D721Med (cell line): ENCODE results near the gene NKAIN2.
A peak's percentile ranks its signal among the peaks of the same experiment; 100 is the strongest.

Source experiments
- DNase-seq: peaks from one replicate; pipeline ENCODE4 v3.0.0; 2011; ENCODE audit warnings: low spot score; ENCODE audit not compliant: insufficient read length
- FAIRE-seq: peaks from 2 replicates; lab custom pipeline; 2011; peaks lifted over from hg19 to GRCh38; lab: Jason Lieb, UNC
- TF ChIP-seq, protein P1 (sequence below): IDR thresholded peaks from 2 replicates; pipeline ENCODE4 v1.5.1; 2012; ENCODE audit warnings: mild to moderate bottlenecking, control low read depth; ENCODE audit not compliant: insufficient read depth; ENCODE audit errors: missing control alignments

Gene NKAIN2

DNA sequence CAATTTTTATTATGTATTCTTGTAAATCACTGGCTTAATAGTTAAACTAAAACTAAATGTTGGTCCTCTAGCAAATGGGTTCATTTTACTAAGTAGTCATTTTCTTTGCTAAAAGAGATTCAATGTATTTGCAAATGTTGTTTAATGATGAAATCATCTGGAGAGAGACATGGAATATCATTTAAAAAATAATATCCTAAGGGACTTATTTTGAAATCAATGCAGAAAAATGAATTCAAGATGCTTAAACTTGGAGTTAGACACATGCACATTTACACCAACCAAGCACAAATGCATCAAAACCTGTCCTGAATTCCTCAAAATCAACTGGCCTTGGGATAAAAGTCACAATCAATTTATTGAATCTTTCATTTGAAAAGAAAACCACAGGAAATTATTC, 993.6 kb downstream of the NKAIN2 start:
- DNase-seq (no peak), FAIRE-seq (no peak)
- TF ChIP-seq, protein P1, sequence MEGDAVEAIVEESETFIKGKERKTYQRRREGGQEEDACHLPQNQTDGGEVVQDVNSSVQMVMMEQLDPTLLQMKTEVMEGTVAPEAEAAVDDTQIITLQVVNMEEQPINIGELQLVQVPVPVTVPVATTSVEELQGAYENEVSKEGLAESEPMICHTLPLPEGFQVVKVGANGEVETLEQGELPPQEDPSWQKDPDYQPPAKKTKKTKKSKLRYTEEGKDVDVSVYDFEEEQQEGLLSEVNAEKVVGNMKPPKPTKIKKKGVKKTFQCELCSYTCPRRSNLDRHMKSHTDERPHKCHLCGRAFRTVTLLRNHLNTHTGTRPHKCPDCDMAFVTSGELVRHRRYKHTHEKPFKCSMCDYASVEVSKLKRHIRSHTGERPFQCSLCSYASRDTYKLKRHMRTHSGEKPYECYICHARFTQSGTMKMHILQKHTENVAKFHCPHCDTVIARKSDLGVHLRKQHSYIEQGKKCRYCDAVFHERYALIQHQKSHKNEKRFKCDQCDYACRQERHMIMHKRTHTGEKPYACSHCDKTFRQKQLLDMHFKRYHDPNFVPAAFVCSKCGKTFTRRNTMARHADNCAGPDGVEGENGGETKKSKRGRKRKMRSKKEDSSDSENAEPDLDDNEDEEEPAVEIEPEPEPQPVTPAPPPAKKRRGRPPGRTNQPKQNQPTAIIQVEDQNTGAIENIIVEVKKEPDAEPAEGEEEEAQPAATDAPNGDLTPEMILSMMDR: no peak

DNA sequence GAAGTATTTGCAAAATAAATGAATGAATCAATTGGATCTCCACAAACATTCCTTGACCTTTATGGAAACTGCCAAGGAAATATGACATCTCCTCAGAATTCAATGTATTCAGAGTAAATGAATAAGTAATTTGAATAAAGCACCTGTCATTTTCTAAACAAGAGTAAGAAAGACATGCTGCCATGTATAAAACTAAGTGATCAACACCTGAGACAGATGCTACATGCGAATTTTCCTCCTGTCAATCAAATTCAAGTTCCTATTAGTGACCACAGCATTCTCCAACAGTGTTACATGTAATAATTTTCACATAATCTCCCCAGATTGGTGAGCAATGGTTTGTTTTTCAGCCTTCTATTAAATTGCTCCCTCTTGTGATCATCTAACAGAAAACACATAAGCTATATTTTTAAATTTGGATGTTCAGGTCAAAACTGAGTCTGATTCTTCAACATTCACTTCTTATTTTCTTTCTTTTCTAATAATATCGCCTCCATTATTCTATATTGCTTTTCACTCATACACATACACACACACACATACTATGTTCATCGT, 995.4 kb downstream of the NKAIN2 start:
- TF ChIP-seq, protein P1: peak; percentile 12
- no peak for FAIRE-seq
- DNase-seq: no peak

DNA sequence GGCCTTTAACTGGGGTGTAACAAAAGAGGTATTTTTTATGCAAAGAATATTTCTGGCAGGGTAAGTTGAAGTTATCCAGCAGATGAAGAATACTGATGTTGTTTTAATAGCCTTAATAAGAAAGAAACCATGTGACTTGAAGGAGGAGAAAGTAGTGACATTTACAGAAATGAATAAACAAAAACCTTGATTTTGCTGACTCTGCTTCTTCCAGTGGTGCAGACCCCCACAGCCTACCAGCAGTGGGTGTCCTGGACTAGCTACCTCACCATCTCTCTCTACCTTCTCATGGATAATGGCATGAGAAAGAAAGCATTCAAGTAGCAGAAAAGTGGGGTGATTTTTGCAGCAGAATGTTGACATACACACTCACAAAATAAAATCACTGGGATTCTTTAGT, 996.0 kb downstream of the NKAIN2 start:
- TF ChIP-seq, protein P1: no peak
- no peak for DNase-seq

DNA sequence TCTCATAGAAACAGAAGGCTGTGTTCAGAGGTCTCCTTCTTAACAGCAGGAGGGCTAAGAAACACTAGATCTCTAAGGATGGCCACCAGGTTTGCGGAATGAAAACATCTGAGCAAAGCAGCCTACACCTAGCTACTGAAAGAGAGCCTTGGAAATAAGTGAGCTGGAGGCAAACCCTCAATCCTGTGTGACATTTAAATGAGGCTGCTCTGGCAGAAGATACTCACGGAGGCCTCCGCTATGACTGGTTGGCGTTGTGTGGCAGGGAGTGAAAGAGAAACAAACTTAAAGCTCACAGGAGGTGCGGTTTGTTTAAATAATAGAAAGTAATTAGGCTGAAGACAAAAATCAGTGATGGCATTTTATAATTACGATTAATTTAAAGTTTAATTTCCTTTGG, 996.6 kb downstream of the NKAIN2 start:
- TF ChIP-seq, protein P1: no peak
- no peak for DNase-seq
- no peak for FAIRE-seq

More for the DNA sequence above, 996.0 kb downstream of the NKAIN2 start:
- no peak for FAIRE-seq

DNA sequence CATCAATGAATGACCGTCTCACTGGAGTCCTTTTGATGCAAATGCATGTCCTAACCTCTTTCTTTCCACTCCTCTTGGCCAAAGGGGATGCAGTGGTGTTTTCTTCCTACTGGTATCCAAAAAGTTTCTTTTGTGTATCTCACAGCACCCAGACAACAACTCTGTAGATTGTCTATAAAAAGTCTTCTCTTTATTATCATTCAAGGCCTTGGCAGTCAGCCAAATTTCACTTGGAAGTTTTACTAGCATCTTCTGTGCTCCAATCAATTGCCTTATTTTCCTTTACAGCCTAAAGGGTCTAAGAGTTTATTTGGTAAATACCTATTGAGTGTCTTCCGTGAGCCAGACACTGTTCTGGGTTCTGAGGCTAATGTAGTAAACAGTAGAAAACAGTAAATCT, 1008.4 kb downstream of the NKAIN2 start:
- TF ChIP-seq, protein P1: no peak

DNA sequence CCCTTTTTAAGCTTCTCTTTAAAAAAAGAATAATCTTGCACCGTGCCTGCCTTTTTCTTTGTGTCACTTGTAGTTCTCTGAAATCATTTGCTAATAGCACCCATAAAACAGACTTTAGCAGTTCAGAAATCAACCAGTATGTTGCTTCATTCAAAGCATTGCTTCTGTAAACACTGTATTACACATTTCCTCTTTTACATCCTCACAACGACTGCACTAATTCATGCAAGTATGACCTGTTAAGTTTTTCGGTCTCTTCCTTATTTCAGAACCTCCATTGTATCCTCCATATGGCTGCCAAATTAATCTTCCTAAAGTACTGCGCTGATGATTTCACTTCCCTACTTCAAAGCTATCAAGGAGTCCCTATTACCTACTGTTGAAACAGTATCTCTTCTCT, 1015.7 kb downstream of the NKAIN2 start:
- FAIRE-seq (no peak), DNase-seq (no peak)
- TF ChIP-seq, protein P1: no peak

More for the DNA sequence above, 1008.4 kb downstream of the NKAIN2 start:
- FAIRE-seq (no peak), DNase-seq (no peak)

DNA sequence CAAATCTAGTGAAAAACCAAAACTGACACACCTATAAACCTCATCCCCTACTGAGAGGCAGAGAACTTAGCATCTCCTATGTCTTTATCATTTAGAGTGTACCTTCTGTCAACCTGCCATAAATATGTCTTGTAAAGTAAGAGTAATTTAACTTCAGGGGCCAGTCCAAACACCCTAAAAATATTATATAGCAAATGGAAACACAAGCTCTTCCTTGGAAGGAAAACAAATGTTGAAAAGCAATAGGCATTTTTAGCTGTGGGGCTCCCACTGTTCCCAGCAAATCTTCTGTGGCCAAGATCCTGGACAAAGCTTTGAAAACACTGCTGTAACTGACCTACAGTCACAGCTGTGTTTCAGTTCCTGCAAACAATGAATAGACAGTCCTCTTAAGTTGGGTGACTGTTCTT, 1018.5 kb downstream of the NKAIN2 start:
- no peak for FAIRE-seq
- DNase-seq: no peak
- TF ChIP-seq, protein P1: no peak
